ENCODE data around the gene SNTN. TPM values are rescaled to one million over a fixed set of nuclear protein-coding genes. Genes with fewer than 3 reads are reported as not detected.

SNTN gene
- total and polyA plus RNA-seq, 2 of the 13 experiments (the other 11 are each of a cell fraction or from before 2014, with no cell fraction given) = not detected

GRCh38 chr3:63674586-63674985 lies 22.1 kb downstream of the SNTN start:
- H3K79me2 ChIP-seq (ENCODE audit: insufficient read depth, low read length) = no peaks in the 10 kb centered on the region
- H4K20me1 ChIP-seq (ENCODE audit: insufficient read depth, low read length) = no peaks in the 10 kb centered on the region
- no peak for ATAC-seq
- ChIA-PET CTCF (ENCODE audit: low intra/inter-chr PET ratio, low total read pairs) (no interaction called here), POLR2A (no interaction called here)
- no peak overlapping the region for H3K9ac ChIP-seq (ENCODE audit: insufficient read depth, low read depth, low read length)
- 6% methylated on average over 2 of the region's 2 CpGs for WGBS (ENCODE audit: low lambda C conversion rate)
- TF ChIP-seq ZFP62 (CRISPR knock-in tag; IDR thresholded peaks at IDR 0.05) (no peak), ETS1 (CRISPR knock-in tag; IDR thresholded peaks at IDR 0.05) (no peak), RARA (CRISPR knock-in tag; IDR thresholded peaks at IDR 0.05) (no peak), FOSL1 (CRISPR knock-in tag; IDR thresholded peaks at IDR 0.05; ENCODE audit: borderline replicate concordance) (no peak)
- H3K27me3 ChIP-seq (ENCODE audit: control insufficient read depth in 1 of 2, insufficient read depth in 2 of 2, low read length in 2 of 2) = no peaks in the 10 kb centered on the region; a peak in 1 of 5 replicates
- H3K36me3 ChIP-seq (replicated peaks in 1 of 2; ENCODE audit: control insufficient read depth in 1 of 2, insufficient read depth in 2 of 2, low read length in 2 of 2) = no peaks in the 10 kb centered on the region
- no peaks in the 10 kb centered on the region for H3K9me3 ChIP-seq (ENCODE audit: low read length)
- in situ Hi-C loops (cut with HindIII; ENCODE audit: extremely low pct_ligation_motif_present, low pct_unique_long_range_greater_than_20kb) = no loop called here
- no TSS peak for BruUV-seq (replicated peaks)
- no peak overlapping the region for H3K27ac ChIP-seq (ENCODE audit: extremely low read length, insufficient read depth, low read length)
- no peak overlapping the region for H2AFZ ChIP-seq (ENCODE audit: low read length)
- FAIRE-seq = no peak
- no peak for DNase-seq (ENCODE audit: low spot score)
- no peaks in the 10 kb centered on the region for H3K4me1 ChIP-seq (ENCODE audit: insufficient read depth, low read length)
- H3K4me2 ChIP-seq (ENCODE audit: low read depth, low read length) = no peak overlapping the region
- no peak overlapping the region for H3K4me3 ChIP-seq (replicated peaks in 1 of 3; ENCODE audit: insufficient read depth in 1 of 3, low read depth in 2 of 3, low read length in 3 of 3)
- intact Hi-C loops (cut with micrococcal nuclease; ENCODE audit: unreplicated experiment) = no loop called here

GRCh38 chr3:63679186-63679585 lies 26.7 kb downstream of the SNTN start:
- intact Hi-C loops (cut with micrococcal nuclease; ENCODE audit: unreplicated experiment) = no loop called here
- POLR2A ChIA-PET = no interaction called here
- Histone ChIP-seq H3K4me2 (ENCODE audit: low read depth, low read length) (no peak overlapping the region), H3K79me2 (ENCODE audit: insufficient read depth, low read length) (no peaks in the 10 kb centered on the region), H3K27me3 (ENCODE audit: control insufficient read depth in 1 of 2, insufficient read depth in 2 of 2, low read length in 2 of 2) (0 out of 5 replicates have a peak, but pooled peaks cover 0 to 3% of the 10 kb centered on the region in 2 experiments), H3K36me3 (replicated peaks in 1 of 2; ENCODE audit: control insufficient read depth in 1 of 2, insufficient read depth in 2 of 2, low read length in 2 of 2) (no peaks in the 10 kb centered on the region), H3K9me3 (ENCODE audit: low read length) (no peaks in the 10 kb centered on the region), H3K27ac (ENCODE audit: extremely low read length, insufficient read depth, low read length) (no peak overlapping the region), H3K9ac (ENCODE audit: insufficient read depth, low read depth, low read length) (no peak overlapping the region), H3K4me3 (replicated peaks in 1 of 3; ENCODE audit: insufficient read depth in 1 of 3, low read depth in 2 of 3, low read length in 3 of 3) (no peak overlapping the region), H2AFZ (ENCODE audit: low read length) (no peak overlapping the region), H3K4me1 (ENCODE audit: insufficient read depth, low read length) (no peaks in the 10 kb centered on the region), H4K20me1 (ENCODE audit: insufficient read depth, low read length) (no peaks in the 10 kb centered on the region)
- ATAC-seq (no peak), DNase-seq (ENCODE audit: low spot score) (no peak), FAIRE-seq (no peak)
- WGBS (ENCODE audit: low lambda C conversion rate) = 52% methylated on average over 1 of the region's 1 CpG
- in situ Hi-C loops (cut with HindIII; ENCODE audit: extremely low pct_ligation_motif_present, low pct_unique_long_range_greater_than_20kb) = no loop called here
- TF ChIP-seq ZNF644 (CRISPR knock-in tag; IDR thresholded peaks at IDR 0.05; ENCODE audit: low read depth) (no peak), ZSCAN20 (CRISPR knock-in tag; IDR thresholded peaks at IDR 0.05; ENCODE audit: borderline replicate concordance) (no peak), SIN3A (IDR thresholded peaks at IDR 0.05; ENCODE audit: borderline replicate concordance, low read depth, low read length) (no peak), ZC3H13 (CRISPR knock-in tag; IDR thresholded peaks at IDR 0.05) (no peak), ZNF709 (CRISPR knock-in tag; IDR thresholded peaks at IDR 0.05) (no peak), RFXAP (CRISPR knock-in tag; IDR thresholded peaks at IDR 0.05; ENCODE audit: borderline replicate concordance) (no peak), STAT6 (CRISPR knock-in tag; IDR thresholded peaks at IDR 0.05; ENCODE audit: borderline replicate concordance) (no peak), ZBTB20 (CRISPR knock-in tag; IDR thresholded peaks at IDR 0.05; ENCODE audit: borderline replicate concordance, low read depth) (no peak)
- BruUV-seq (replicated peaks) = no TSS peak
- CTCF ChIA-PET (ENCODE audit: low intra/inter-chr PET ratio, low total read pairs) = no interaction called here

All from HepG2 (cell line).